HG03354 (cell line): ENCODE results near the gene OMG.
"Not testable (repeated sequence)": the region's sequence is repeated elsewhere in the genome, so short reads cannot be mapped to it uniquely, and the experiment has no call there.

ENCODE experiments used
- ATAC-seq: cut with Tn5 transposase; IDR thresholded peaks from one replicate; pipeline ENCODE4 v1.9.1; 2021; ENCODE audit warnings: mild to moderate bottlenecking; ENCODE audit not compliant: unreplicated experiment, poor library complexity, severe bottlenecking

OMG gene

DNA sequence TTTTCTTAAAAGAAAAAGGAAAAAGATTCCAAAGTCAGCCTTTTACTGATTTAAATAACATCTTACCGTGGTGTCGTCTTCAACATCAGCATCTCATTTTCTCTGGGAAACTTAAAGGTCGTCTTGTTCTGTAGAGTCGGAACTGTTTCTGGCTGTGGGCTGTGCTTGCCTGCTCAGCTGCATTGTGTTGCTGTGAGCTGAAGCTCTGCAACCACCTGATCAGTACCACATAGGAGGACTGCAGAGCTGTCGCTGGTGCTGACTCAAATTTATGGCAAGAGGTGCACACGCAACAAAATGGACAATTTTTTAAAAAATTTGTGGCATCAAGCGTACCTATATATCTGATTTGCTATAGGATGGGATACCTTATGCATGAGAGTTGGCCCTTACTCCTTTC is at the start of gene OMG:
Gene OMG (minus strand): TSS at position 150 of the 400 bp plus-strand sequence. CDS start 908 bp downstream, outside the sequence.
- no peak for ATAC-seq

GRCh38 chr17:31345191-31345747 is 48.2 kb upstream of the OMG start:
- not testable (repeated sequence) for ATAC-seq

DNA sequence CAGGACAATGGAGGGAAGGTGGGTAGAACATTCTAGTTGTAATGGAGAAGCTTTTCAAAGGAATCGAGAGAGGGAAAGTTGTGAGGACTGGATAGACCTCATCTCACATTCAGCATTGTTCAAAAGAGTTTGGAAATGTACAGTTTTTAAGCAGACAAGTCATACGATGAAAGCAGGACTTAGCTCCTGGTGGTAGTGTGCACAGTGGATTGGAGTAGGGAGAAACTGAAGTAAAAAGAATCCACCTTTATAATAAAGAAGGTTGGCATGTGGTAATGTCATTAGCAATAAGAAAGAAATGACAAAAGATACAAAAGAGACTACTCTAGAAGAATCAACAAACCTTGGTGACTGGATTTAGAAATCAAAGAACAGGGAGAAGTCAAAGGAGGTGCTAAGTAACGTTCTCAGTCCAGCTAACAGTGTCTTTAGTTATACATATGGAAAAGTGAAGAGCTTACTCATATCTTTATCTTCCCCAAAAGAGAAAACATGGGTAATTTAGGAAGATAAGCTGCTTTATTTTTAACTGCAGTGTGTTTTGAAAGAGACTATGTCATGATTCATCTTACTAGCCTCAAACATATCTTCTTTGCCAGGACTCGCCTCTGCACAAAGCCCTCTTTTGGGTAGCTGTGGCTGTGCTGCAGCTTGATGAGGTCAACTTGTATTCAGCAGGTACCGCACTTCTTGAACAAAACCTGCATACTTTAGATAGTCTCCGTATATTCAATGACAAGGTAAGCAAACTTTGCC is 43.0 kb upstream of the OMG start:
- ATAC-seq: no peak

DNA sequence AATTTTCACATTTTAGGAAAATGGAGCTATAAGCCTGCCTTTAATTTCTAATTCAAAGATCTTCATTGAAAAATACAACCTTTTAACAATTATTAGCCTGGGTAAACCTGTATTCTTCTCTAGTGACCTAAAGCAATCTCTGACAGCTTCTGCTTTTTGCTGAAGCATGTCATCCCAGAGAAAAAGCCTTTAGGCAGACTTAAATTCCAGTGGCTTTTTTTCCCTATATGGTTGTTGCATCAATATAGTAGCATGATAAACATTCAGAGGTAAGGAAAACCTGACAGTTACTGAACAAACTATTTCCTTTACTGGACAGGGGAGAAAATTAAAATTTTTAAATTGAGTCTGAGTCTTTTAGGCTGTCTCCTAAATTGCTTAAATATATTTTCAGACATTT is 32.2 kb upstream of the OMG start:
- ATAC-seq: no peak

DNA sequence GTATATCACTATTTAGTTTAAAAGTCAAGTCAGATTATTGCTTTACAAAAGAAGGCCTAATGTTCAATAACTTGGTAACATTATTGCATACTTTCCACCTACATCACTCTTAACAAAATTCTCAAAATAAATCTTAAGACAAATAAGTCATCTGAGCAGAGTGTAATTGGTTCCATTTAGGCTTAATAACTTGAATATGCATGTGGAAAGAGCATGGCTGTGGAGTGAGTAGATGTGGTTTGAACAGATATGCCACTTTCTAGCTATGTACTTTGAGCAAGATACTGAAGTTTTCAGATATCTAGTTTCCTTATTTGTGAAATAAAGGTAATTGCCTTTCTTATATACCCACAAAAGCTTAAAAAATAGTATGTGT is 31.1 kb upstream of the OMG start:
- ATAC-seq: no peak

DNA sequence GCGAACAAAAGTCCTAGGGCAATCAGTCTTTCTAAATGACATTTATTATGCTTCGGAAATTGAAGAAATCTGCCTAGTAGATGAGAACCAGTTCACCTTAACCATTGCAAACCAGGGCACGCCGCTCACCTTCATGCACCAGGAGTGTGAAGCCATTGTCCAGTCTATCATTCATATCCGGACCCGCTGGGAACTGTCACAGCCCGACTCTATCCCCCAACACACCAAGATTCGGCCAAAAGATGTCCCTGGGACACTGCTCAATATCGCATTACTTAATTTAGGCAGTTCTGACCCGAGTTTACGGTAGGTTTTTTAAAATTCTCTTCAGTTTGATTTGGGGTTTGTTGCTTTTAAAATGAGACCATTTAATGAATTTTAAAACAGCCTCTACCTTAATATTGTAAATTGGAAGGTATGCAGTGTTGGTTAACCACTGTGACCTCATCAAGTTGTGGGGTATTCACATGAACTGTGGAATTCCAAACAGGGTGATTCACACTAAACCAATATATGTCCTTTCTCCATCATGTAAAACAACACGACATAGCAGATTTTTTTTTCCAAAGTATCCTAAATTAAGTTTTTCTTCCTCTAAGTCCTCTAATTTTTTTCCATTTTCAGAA is 30.6 kb upstream of the OMG start:
- no peak for ATAC-seq

- ATAC-seq: no peak
Observed at GRCh38 chr17:31323551-31323950, 26.5 kb upstream of the OMG start.

- ATAC-seq: no peak
Observed at GRCh38 chr17:31321966-31322365, 24.9 kb upstream of the OMG start.

GRCh38 chr17:31321481-31321880 is 24.4 kb upstream of the OMG start, which contains the start of gene EVI2A:
Gene EVI2A (minus strand): TSS chr17:31321622. CDS start chr17:31319013, 2,609 bp downstream.
- ATAC-seq: peak; percentile 37

DNA sequence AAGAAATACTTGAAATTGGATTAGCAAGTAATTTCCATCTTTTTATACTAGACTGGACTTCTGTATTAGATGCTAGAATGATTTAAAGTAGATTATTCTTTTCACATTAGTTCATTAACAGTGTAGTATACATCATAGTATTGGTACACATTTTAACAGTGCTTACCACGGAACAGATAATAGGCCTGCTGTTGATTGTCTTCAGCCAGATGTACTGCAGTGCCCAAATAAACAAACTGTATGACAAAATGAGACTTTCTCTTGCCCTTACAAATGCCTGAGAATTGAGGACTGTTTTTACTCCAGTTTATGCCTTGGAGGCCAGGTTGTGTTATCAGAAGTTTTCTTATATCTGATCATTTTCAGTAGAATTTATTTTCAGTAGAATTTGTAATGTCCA is 23.8 kb upstream of the OMG start:
- no peak for ATAC-seq

- ATAC-seq: no peak
Observed at GRCh38 chr17:31320241-31320640, 23.2 kb upstream of the OMG start.

DNA sequence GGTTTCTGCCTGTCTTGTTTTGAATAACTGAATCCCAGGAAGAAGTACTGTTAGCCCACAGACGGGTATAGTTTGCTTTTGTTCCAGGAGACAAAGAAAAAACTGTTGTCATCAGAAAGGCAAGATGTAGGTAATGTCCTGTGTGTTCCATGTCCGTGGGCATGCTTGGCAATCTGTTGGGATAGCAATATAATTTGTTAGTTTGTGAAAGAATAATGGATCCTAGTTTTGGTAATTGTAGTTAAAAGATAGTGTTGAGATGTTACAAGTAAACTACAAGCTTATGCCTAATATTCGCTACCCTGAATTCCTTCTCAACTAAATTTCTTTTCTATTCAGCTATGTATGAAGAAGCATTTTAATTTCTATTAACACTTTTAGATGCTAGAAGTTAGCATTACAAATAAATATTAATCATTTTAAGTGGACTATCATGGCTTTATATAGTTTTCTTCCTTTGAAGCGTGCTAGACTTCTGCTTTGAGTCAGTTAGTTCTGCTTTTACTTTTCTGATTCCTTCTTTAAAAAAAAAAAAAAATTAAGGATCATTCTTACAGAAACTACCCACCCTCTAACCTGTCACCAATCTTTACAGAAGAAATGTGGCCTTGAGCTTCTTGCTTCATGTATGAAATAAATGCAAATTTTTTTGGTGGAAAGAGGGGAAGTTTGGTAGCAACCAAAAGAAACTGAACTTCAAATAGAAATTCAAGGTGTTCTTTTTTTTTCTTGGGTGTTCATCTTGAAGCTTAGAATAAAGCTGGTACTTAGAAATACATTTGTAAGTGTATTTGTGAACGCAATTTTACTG is 22.0 kb upstream of the OMG start:
- peak; percentile 1 for ATAC-seq

DNA sequence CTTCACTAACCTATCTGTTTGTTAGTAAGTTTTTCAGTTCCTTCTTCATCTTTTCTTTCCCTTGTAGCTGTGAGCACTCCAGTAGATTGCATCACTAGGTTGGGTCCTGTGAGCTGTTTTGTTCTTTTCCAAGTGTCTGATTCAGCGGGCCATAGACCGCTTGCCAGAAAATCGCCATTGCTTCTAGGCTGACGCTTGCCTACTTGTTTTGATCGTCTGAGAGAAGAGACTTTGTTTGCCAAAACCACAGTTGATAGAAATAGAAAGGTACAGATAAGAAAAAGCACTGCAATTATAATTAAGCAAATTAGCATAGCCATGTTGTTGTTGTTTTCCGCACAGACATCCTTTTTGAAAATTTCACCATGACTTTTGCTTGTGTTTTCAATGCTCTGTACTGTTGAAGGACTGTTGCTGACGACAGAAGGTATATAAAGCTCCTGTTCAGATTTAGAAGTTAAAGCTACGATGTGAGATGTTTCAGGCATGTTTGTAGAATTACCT is 21.3 kb upstream of the OMG start:
- peak; percentile 41 for ATAC-seq

DNA sequence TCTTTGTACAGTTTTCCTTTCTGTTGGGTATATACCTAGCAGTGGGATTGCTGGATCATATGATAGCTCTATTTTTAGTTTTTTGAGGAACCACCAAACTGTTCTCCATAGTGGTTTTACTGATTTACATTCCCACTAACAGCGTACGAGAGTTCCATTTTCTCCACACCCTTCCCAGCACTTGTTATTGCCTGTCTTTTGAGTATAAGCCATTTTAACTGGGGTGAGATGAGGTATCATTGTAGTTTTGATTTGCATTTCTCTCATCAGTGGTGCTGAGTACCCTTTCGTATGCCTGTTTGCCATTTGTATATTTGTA is 17.7 kb upstream of the OMG start:
- no peak for ATAC-seq

- peak; percentile 32 for ATAC-seq
Observed at GRCh38 chr17:31313982-31314781, 17.1 kb upstream of the OMG start, which contains the start of gene EVI2B. Gene EVI2B (minus strand): TSS chr17:31314054. CDS start chr17:31305609, 8,445 bp downstream.

DNA sequence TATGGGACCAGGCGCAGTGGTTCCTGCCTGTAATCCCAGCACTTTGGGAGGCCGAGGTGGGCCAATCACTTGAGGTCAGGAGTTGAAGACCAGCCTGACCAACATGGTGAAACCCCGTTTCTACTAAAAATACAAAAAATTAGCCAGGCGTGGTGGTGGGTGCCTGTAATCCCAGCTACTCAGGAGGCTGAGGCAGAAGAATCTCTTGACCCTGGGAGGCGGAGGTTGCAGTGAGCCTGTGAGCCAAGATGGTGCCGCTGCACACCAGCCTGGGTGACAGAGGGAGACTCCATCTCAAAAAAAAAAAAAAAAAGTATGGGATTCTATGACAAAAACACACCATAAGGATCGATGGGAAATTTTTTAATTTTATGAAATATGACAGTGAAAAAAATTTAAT is 15.2 kb upstream of the OMG start:
- ATAC-seq: not testable (repeated sequence)

- ATAC-seq: no peak
Observed at GRCh38 chr17:31311526-31311925, 14.5 kb upstream of the OMG start.

- no peak for ATAC-seq
Observed at GRCh38 chr17:31310886-31311285, 13.8 kb upstream of the OMG start.

DNA sequence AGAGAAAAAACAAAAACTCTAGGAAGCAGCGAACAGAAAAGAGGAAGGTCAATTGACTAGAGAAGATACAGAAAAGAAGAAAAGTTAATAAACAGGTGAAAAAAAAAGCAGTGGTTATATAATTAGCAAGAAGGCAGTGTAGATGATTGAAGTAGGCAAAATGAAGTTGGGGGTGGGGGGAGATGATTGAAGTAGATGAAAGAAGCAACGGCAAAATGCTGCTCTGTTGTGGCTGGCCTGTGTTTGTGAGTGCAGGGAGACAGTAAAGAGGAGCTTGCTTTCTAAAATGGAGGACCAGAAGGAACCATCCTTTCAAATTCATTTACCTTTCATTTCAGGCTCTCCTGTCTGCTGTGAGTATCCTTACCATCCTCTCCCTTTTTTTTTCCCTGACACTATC is 13.2 kb upstream of the OMG start:
- ATAC-seq: no peak
